Hepatocyte (in vitro differentiated cells): Measurements from ENCODE around the gene EPGN.

Experiments
- EZH2 ChIP-seq: fragments of 200-600 bp; sonication (generic); IDR thresholded peaks from 2 replicates; pipeline ENCODE4 v1.6.1; 2016; ENCODE audit warnings: antibody characterized with exemption, mild to moderate bottlenecking, borderline replicate concordance
- TF ChIP-seq, protein P1 (sequence below): fragments of 200-600 bp; sonication (generic); IDR thresholded peaks from 2 replicates; pipeline ENCODE4 v1.5.1; 2016; ENCODE audit warnings: antibody characterized with exemption, mild to moderate bottlenecking; ENCODE audit not compliant: poor library complexity

- TF ChIP-seq, protein P1, sequence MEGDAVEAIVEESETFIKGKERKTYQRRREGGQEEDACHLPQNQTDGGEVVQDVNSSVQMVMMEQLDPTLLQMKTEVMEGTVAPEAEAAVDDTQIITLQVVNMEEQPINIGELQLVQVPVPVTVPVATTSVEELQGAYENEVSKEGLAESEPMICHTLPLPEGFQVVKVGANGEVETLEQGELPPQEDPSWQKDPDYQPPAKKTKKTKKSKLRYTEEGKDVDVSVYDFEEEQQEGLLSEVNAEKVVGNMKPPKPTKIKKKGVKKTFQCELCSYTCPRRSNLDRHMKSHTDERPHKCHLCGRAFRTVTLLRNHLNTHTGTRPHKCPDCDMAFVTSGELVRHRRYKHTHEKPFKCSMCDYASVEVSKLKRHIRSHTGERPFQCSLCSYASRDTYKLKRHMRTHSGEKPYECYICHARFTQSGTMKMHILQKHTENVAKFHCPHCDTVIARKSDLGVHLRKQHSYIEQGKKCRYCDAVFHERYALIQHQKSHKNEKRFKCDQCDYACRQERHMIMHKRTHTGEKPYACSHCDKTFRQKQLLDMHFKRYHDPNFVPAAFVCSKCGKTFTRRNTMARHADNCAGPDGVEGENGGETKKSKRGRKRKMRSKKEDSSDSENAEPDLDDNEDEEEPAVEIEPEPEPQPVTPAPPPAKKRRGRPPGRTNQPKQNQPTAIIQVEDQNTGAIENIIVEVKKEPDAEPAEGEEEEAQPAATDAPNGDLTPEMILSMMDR, result no peak
- no peak for TF ChIP-seq EZH2
These were observed 20.2 kb downstream of the EPGN start for GRCh38 chr4:74328501-74328900.
